Measurements from ENCODE around the gene SPRR2F.

The SPRR2F gene

GRCh38 chr1:153071511-153071910 is 41.8 kb downstream of the SPRR2F start, which contains the start of gene SPRR2B (continued):
- TF ChIP-seq, protein P1, sequence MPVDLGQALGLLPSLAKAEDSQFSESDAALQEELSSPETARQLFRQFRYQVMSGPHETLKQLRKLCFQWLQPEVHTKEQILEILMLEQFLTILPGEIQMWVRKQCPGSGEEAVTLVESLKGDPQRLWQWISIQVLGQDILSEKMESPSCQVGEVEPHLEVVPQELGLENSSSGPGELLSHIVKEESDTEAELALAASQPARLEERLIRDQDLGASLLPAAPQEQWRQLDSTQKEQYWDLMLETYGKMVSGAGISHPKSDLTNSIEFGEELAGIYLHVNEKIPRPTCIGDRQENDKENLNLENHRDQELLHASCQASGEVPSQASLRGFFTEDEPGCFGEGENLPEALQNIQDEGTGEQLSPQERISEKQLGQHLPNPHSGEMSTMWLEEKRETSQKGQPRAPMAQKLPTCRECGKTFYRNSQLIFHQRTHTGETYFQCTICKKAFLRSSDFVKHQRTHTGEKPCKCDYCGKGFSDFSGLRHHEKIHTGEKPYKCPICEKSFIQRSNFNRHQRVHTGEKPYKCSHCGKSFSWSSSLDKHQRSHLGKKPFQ (tag by site-specific recombination; IDR thresholded peaks at IDR 0.05), result no peak
- no peak for TF ChIP-seq SP3 (tag by site-specific recombination; IDR thresholded peaks at IDR 0.05)
- TF ChIP-seq ZNF623 (tag by site-specific recombination; IDR thresholded peaks at IDR 0.05), result no peak
- TF ChIP-seq ZNF174 (tag by site-specific recombination; IDR thresholded peaks at IDR 0.05), result no peak
- TF ChIP-seq, protein P2, sequence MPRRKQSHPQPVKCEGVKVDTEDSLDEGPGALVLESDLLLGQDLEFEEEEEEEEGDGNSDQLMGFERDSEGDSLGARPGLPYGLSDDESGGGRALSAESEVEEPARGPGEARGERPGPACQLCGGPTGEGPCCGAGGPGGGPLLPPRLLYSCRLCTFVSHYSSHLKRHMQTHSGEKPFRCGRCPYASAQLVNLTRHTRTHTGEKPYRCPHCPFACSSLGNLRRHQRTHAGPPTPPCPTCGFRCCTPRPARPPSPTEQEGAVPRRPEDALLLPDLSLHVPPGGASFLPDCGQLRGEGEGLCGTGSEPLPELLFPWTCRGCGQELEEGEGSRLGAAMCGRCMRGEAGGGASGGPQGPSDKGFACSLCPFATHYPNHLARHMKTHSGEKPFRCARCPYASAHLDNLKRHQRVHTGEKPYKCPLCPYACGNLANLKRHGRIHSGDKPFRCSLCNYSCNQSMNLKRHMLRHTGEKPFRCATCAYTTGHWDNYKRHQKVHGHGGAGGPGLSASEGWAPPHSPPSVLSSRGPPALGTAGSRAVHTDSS (tag by site-specific recombination; IDR thresholded peaks at IDR 0.05), result no peak
- no peak for TF ChIP-seq OVOL3 (tag by site-specific recombination; IDR thresholded peaks at IDR 0.05)
- TF ChIP-seq ZNF621 (tag by site-specific recombination; IDR thresholded peaks at IDR 0.05), result no peak
- TF ChIP-seq, protein P3, sequence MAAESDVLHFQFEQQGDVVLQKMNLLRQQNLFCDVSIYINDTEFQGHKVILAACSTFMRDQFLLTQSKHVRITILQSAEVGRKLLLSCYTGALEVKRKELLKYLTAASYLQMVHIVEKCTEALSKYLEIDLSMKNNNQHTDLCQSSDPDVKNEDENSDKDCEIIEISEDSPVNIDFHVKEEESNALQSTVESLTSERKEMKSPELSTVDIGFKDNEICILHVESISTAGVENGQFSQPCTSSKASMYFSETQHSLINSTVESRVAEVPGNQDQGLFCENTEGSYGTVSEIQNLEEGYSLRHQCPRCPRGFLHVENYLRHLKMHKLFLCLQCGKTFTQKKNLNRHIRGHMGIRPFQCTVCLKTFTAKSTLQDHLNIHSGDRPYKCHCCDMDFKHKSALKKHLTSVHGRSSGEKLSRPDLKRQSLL (tag by site-specific recombination; IDR thresholded peaks at IDR 0.05), result no peak

- Histone ChIP-seq H3K4me1 (ENCODE audit: control insufficient read depth, insufficient read depth, low read length) (no peaks in the 10 kb centered on the region), H3K9me3 (ENCODE audit: control insufficient read depth, insufficient read depth, low read depth, low read length) (no peaks in the 10 kb centered on the region), H3K4me3 (ENCODE audit: low read depth, low read length) (no peak overlapping the region), H3K36me3 (ENCODE audit: control insufficient read depth in 2 of 2, insufficient read depth in 1 of 2, low read length in 2 of 2) (no peaks in the 10 kb centered on the region), H3K27ac (ENCODE audit: extremely low read depth, low read depth, low read length) (no peak overlapping the region)
- ChIA-PET POLR2A (no interaction called here), CTCF (no interaction called here)
- TF ChIP-seq ZNF2 (tag by site-specific recombination; IDR thresholded peaks at IDR 0.05), result no peak
- no peak for TF ChIP-seq ZNF10 (tag by site-specific recombination; IDR thresholded peaks at IDR 0.05)
- no peak for TF ChIP-seq ZNF830 (tag by site-specific recombination; IDR thresholded peaks at IDR 0.05; ENCODE audit: low read depth)
- TF ChIP-seq ZNF76 (tag by site-specific recombination; IDR thresholded peaks at IDR 0.05; ENCODE audit: borderline replicate concordance, low read depth), result no peak
- no peak for TF ChIP-seq ZNF398 (tag by site-specific recombination; IDR thresholded peaks at IDR 0.05)
- TF ChIP-seq ZNF624 (tag by site-specific recombination; IDR thresholded peaks at IDR 0.05), result no peak
- no peak for TF ChIP-seq OVOL3 (tag by site-specific recombination; IDR thresholded peaks at IDR 0.05)
- no peak for TF ChIP-seq ZNF146 (tag by site-specific recombination; IDR thresholded peaks at IDR 0.05)
- no peak for TF ChIP-seq ZNF423 (tag by site-specific recombination; IDR thresholded peaks at IDR 0.05)
- no peak for TF ChIP-seq MEIS1 (CRISPR knock-in tag; IDR thresholded peaks at IDR 0.05; ENCODE audit: borderline replicate concordance)
- no peak for TF ChIP-seq ZFHX2 (tag by site-specific recombination; conservative IDR thresholded peaks at IDR 0.05)
- no peak for TF ChIP-seq ZXDB (tag by site-specific recombination; IDR thresholded peaks at IDR 0.05)
These were observed 43.1 kb downstream of the SPRR2F start for GRCh38 chr1:153070243-153070642.
